Panc1 (cell line): ENCODE data around the gene DAPK2. TPM values are rescaled to one million over a fixed set of nuclear protein-coding genes. Genes with fewer than 3 reads are reported as not detected.

Experiments
- ATAC-seq: fragments of 200-7000 bp; cut with Tn5 transposase; 2 replicates; pipeline ENCODE4 v1.9.1; 2020; ENCODE audit warnings: mild to moderate bottlenecking, moderate library complexity
- BruUV-seq: library from RNA; stranded (reverse); fragments of 400-500 nt; replicated peaks from 2 replicates; lab custom pipeline; 2021; lab: Mats Ljungman, UMichigan
- CTCF ChIA-PET: fragments of 300-600 bp; sonication (Branson Sonifier 250); formaldehyde crosslinking; loops from one replicate; lab custom pipeline; 2022; ENCODE audit warnings: antibody characterized with exemption; lab: Charles Lee
- POLR2A ChIA-PET: fragments of 300-600 bp; sonication (Branson Sonifier 250); formaldehyde crosslinking; loops from one replicate; lab custom pipeline; 2022; ENCODE audit warnings: antibody characterized with exemption; lab: Charles Lee
- DNase-seq: peaks from one replicate; pipeline ENCODE4 v3.0.0-alpha.2; 2010; ENCODE audit warnings: low read depth, low spot score
- H3K27ac ChIP-seq: 2 replicates; pipeline ENCODE4 v1.5.1; 2011; ENCODE audit warnings: mild to moderate bottlenecking, low read length, inconsistent platforms
- H3K27me3 ChIP-seq: fragments of 200-500 bp; sonication (Bioruptor generic); 2 replicates; pipeline ENCODE4 v1.6.0; 2014; ENCODE audit warnings: low read length, inconsistent platforms; ENCODE audit not compliant: control insufficient read depth, insufficient read depth
- H3K36me3 ChIP-seq: fragments of 200-500 bp; sonication (Bioruptor generic); 2 replicates; pipeline ENCODE4 v1.5.1; 2014; ENCODE audit warnings: inconsistent platforms, mild to moderate bottlenecking, low read length, moderate library complexity; ENCODE audit not compliant: control insufficient read depth, insufficient read depth
- H3K4me1 ChIP-seq: 2 replicates; pipeline ENCODE4 v1.5.1; 2011; ENCODE audit warnings: inconsistent platforms, mild to moderate bottlenecking, low read length, moderate library complexity; ENCODE audit not compliant: control insufficient read depth, insufficient read depth
- H3K4me3 ChIP-seq, 2 experiments: 2 replicates each; pipeline ENCODE4 v1.5.1; 2011 to 2012; ENCODE audit warnings: low read depth in 2 of 2, low read length in 2 of 2, mild to moderate bottlenecking in 2 of 2, inconsistent platforms in 1 of 2, moderate library complexity in 1 of 2
- H3K9me3 ChIP-seq: fragments of 200-500 bp; sonication (Bioruptor generic); 2 replicates; pipeline ENCODE4 v1.5.1; 2014; ENCODE audit warnings: low read depth, mild to moderate bottlenecking, inconsistent platforms, low read length, moderate library complexity; ENCODE audit not compliant: control insufficient read depth, insufficient read depth
- CTCF ChIP-seq: fragments of 450-650 bp; IDR thresholded peaks from 2 replicates; pipeline ENCODE4 v1.5.1; 2017; ENCODE audit warnings: mild to moderate bottlenecking
- POLR2AphosphoS5 ChIP-seq: IDR thresholded peaks from 2 replicates; pipeline ENCODE4 v1.6.1; 2012; ENCODE audit warnings: mild to moderate bottlenecking, low read depth, low read length, moderate library complexity
- REST ChIP-seq, 2 experiments: IDR thresholded peaks; 2 replicates each; pipeline ENCODE4 v1.6.1; 2011 to 2012; ENCODE audit warnings: low read depth in 2 of 2, control low read depth in 1 of 2, low read length in 1 of 2, mild to moderate bottlenecking in 1 of 2, moderate library complexity in 1 of 2; ENCODE audit not compliant: insufficient read depth in 1 of 2
- SIN3A ChIP-seq: IDR thresholded peaks from 2 replicates; pipeline ENCODE4 v1.6.1; 2012; ENCODE audit warnings: low read depth, mild to moderate bottlenecking, low read length, moderate library complexity, borderline replicate concordance; ENCODE audit not compliant: insufficient read depth
- TCF7L2 ChIP-seq: IDR thresholded peaks from 2 replicates; pipeline ENCODE4 v1.6.1; 2011; ENCODE audit warnings: mild to moderate bottlenecking, low read depth, low read length, inconsistent platforms
- in situ Hi-C: cut with HindIII; loops from 2 replicates; pipeline ENCODE4 v1.10.0; 2016; ENCODE audit warnings: low sequenced_read_pairs, low pct_unique_long_range_greater_than_20kb
- intact Hi-C: fragments of 100-400 bp; cut with micrococcal nuclease; formaldehyde crosslinking; loops from one replicate; pipeline ENCODE4 v1.10.0; 2022; ENCODE audit not compliant: unreplicated experiment
- total RNA-seq: library from RNA; stranded (reverse); gene quantifications from one replicate; pipeline ENCODE4 v1.2.1, GENCODE V29; 2021; ENCODE audit not compliant: unreplicated experiment

Gene DAPK2
- total RNA-seq, 1 experiment from 2014 or later, result 10.2 TPM

- BruUV-seq, result no TSS peak
- Histone ChIP-seq H3K4me1 (no peaks in the 10 kb centered on the region), H3K4me3 (no peak overlapping the region), H3K27ac (no peak overlapping the region), H3K9me3 (no peaks in the 10 kb centered on the region), H3K36me3 (no peaks in the 10 kb centered on the region), H3K27me3 (no peaks in the 10 kb centered on the region)
- POLR2A ChIA-PET, result no interaction called here
- no peak for ATAC-seq
- in situ Hi-C loops (no loop called here), intact Hi-C loops (no loop called here)
- no peak for DNase-seq
- CTCF ChIA-PET, result no interaction called here
- TF ChIP-seq POLR2AphosphoS5, result no peak
- TF ChIP-seq CTCF, result no peak
- TF ChIP-seq TCF7L2, result no peak
- no peak for TF ChIP-seq REST (IDR thresholded peaks at IDR 0.05; ENCODE audit: insufficient read depth in 1 of 2, low read depth in 2 of 2, low read length in 1 of 2)
- no peak for TF ChIP-seq SIN3A
Measured at GRCh38 chr15:63972801-63973200, 73.5 kb downstream of the DAPK2 start.

GRCh38 chr15:63971904-63972303, 74.4 kb downstream of the DAPK2 start:
- Histone ChIP-seq H3K9me3 (no peaks in the 10 kb centered on the region), H3K27ac (no peak overlapping the region), H3K36me3 (no peaks in the 10 kb centered on the region), H3K4me1 (no peaks in the 10 kb centered on the region), H3K4me3 (no peak overlapping the region), H3K27me3 (no peaks in the 10 kb centered on the region)
- CTCF ChIA-PET, result interaction anchor here (0.6 kb wide), 1 partner anchor 840 kb away, joined by 4 read pairs; no protein-coding TSS in a partner anchor
- in situ Hi-C loops, result no loop called here
- TF ChIP-seq TCF7L2, result no peak
- no peak for TF ChIP-seq POLR2AphosphoS5
- no peak for TF ChIP-seq CTCF
- TF ChIP-seq SIN3A, result no peak
- TF ChIP-seq REST (IDR thresholded peaks at IDR 0.05; ENCODE audit: insufficient read depth in 1 of 2, low read depth in 2 of 2, low read length in 1 of 2), result no peak
- intact Hi-C loops, result no loop called here
- ATAC-seq (no peak), DNase-seq (no peak)
- POLR2A ChIA-PET, result no interaction called here
- no TSS peak for BruUV-seq
